ENCODE measurements around the gene GNAQ.

DNA sequence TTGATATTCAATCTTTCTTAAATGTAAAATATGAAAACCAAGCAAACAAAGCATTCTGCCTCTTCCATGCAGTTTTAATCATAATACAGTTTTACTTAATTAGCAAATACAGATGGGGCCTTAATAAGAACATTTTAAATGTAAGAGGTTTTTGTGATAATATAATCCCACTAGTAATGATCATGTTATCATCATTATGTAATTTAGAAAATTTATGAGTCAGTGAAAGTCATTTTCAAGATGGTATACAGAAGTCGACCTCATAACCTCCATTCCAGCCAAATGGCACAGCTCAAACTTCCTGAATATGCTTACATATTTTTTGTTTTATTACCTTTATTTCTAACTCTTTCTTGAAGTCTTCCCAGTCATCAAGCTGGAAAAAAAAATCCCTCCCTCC, 281.3 kb downstream of the GNAQ start:
- TF ChIP-seq EP300 (IDR thresholded peaks at IDR 0.05) (no peak), POLR2A (IDR thresholded peaks at IDR 0.05; ENCODE audit: low read depth) (no peak), POLR2AphosphoS5 (IDR thresholded peaks at IDR 0.05) (no peak)
- TF ChIP-seq, protein P1, sequence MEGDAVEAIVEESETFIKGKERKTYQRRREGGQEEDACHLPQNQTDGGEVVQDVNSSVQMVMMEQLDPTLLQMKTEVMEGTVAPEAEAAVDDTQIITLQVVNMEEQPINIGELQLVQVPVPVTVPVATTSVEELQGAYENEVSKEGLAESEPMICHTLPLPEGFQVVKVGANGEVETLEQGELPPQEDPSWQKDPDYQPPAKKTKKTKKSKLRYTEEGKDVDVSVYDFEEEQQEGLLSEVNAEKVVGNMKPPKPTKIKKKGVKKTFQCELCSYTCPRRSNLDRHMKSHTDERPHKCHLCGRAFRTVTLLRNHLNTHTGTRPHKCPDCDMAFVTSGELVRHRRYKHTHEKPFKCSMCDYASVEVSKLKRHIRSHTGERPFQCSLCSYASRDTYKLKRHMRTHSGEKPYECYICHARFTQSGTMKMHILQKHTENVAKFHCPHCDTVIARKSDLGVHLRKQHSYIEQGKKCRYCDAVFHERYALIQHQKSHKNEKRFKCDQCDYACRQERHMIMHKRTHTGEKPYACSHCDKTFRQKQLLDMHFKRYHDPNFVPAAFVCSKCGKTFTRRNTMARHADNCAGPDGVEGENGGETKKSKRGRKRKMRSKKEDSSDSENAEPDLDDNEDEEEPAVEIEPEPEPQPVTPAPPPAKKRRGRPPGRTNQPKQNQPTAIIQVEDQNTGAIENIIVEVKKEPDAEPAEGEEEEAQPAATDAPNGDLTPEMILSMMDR (IDR thresholded peaks at IDR 0.05): no peak
